Measurements from ENCODE around the gene POTEF. TPM values are rescaled to one million over a fixed set of nuclear protein-coding genes. Genes with fewer than 3 reads are reported as not detected.
"Not testable (repeated sequence)": the region's sequence is repeated elsewhere in the genome, so short reads cannot be mapped to it uniquely, and the experiment has no call there.

Gene POTEF
- total RNA-seq (2014; rRNA removed; shearing (Covaris generic)) (not detected in 2 replicates), polyA plus RNA-seq (2016; fragmentation: Nextera tagmentation; extraction: Ambion mirVana) (not detected in 2 replicates)

GRCh38 chr2:130129120-130129829 is at the start of gene POTEF:
POTEF (minus strand) TSS chr2:130129222; CDS start chr2:130120515, 8,707 bp downstream.
- H3K27me3 ChIP-seq (replicated peaks; ENCODE audit: insufficient read depth); H3K9ac ChIP-seq; H3K4me2 ChIP-seq (ENCODE audit: unreplicated experiment); H2AFZ ChIP-seq; H3K9me3 ChIP-seq (ENCODE audit: low read depth); in situ Hi-C loops (cut with MboI); H3K4me3 ChIP-seq; H3K27ac ChIP-seq; H3K9me2 ChIP-seq (ENCODE audit: insufficient read depth); H3K4me1 ChIP-seq (ENCODE audit: insufficient read depth); H3K79me2 ChIP-seq (ENCODE audit: insufficient read depth); H3K36me3 ChIP-seq (ENCODE audit: low read depth); H4K20me1 ChIP-seq (ENCODE audit: insufficient read depth); DNase-seq; H3F3A ChIP-seq (ENCODE audit: insufficient read depth): not testable (repeated sequence)
- 66 to 72% methylated on average over 19 to 24 of the region's 29 CpGs for WGBS, 2 experiments (ENCODE audit: low coverage in 1 of 2, low lambda C conversion rate in 2 of 2, missing lambda C conversion rate in 2 of 2)

DNA sequence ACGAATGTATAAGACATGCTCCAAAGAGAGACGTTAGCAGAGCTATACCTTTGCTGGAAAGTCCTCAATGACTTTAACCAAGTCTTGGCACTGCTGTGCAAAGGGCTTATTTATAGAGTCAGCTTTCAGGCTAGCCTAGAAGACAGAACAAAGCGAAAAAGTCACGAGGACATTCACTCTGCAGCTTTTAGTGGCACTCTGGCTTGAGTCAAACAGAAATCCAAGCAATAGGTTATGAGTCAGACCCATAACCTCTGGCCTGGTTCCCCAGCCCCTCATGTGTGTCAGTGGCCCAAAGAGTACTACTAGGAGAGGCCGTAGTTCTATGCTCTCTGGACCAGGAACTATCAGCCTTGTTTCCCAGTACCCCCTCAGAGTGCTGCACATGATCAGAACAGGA is 45.8 kb upstream of the POTEF start:
- peaks cover 54% of the 10 kb centered on the region for H3K79me2 ChIP-seq (ENCODE audit: insufficient read depth)
- H3K4me3 ChIP-seq; H2AFZ ChIP-seq; H3K4me1 ChIP-seq (ENCODE audit: insufficient read depth); H3K27me3 ChIP-seq (replicated peaks; ENCODE audit: insufficient read depth); DNase-seq; H3K4me2 ChIP-seq (ENCODE audit: unreplicated experiment); H4K20me1 ChIP-seq (ENCODE audit: insufficient read depth); in situ Hi-C loops (cut with MboI); H3F3A ChIP-seq (ENCODE audit: insufficient read depth); H3K9me3 ChIP-seq (ENCODE audit: low read depth); H3K9ac ChIP-seq; H3K27ac ChIP-seq; H3K9me2 ChIP-seq (ENCODE audit: insufficient read depth); H3K36me3 ChIP-seq (ENCODE audit: low read depth): not testable (repeated sequence)
- 72 to 76% methylated on average over 5 of the region's 5 CpGs for WGBS, 2 experiments (ENCODE audit: low coverage in 1 of 2, low lambda C conversion rate in 2 of 2, missing lambda C conversion rate in 2 of 2)

DNA sequence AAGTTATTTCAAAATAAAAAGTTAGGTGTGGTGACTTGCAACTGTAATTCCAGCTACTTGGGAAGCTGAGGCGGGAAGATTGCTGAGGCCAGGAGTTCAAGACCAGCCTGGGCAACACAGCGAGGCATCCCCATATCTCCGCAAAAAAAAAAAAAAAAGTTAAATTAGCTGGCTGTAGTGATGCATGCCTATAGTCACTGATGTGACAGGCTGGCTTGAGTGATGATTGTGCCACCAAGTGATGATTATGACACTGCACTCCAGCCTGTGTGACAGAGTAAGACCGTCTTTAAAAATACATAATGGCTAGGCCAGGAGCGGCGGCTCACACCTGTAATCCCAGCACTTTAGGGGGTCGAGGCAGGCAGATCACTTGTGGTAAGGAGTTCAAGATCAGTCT is 40.9 kb upstream of the POTEF start:
- in situ Hi-C loops (cut with MboI): no loop called here

DNA sequence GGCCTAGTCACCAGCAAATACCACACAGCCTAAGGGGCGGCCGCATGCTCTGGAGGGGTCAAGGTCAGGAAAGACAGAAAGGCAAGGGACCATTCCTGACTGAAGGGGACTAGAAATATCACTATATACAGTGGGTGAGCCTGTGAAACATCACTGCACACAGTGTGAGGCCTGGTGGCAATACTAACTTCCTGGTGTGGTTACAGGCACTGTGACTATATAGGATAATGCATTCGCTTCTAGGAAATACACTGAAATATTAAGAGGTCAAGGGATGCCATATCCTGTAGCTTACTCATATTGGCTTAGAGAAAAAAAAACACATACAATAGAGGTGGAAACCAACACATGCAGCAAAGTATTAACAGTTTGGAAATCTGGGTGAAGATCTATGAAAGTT is 40.1 kb upstream of the POTEF start:
- H3K36me3 ChIP-seq (ENCODE audit: low read depth): peaks cover 10% of the 10 kb centered on the region; the same call in 1 of the 2 replicates
- H3K4me3 ChIP-seq; H3F3A ChIP-seq (ENCODE audit: insufficient read depth); in situ Hi-C loops (cut with MboI); H3K9ac ChIP-seq; H3K27ac ChIP-seq; H3K9me2 ChIP-seq (ENCODE audit: insufficient read depth); H3K27me3 ChIP-seq (replicated peaks; ENCODE audit: insufficient read depth); H3K79me2 ChIP-seq (ENCODE audit: insufficient read depth); H3K4me1 ChIP-seq (ENCODE audit: insufficient read depth); H3K4me2 ChIP-seq (ENCODE audit: unreplicated experiment); DNase-seq; H4K20me1 ChIP-seq (ENCODE audit: insufficient read depth); H2AFZ ChIP-seq; H3K9me3 ChIP-seq (ENCODE audit: low read depth): not testable (repeated sequence)
- WGBS, 2 experiments (ENCODE audit: low coverage in 1 of 2, low lambda C conversion rate in 2 of 2, missing lambda C conversion rate in 2 of 2): 94 to 100% methylated on average over 3 of the region's 3 CpGs

More for the DNA sequence above, 40.9 kb upstream of the POTEF start:
- Histone ChIP-seq H3K27ac (no peak overlapping the region), H4K20me1 (ENCODE audit: insufficient read depth) (no peaks in the 10 kb centered on the region), H3K9me2 (ENCODE audit: insufficient read depth) (no peaks in the 10 kb centered on the region), H3K79me2 (ENCODE audit: insufficient read depth) (peaks cover 6% of the 10 kb centered on the region), H3K4me3 (no peak overlapping the region), H3K27me3 (replicated peaks; ENCODE audit: insufficient read depth) (no peaks in the 10 kb centered on the region), H3K4me1 (ENCODE audit: insufficient read depth) (no peaks in the 10 kb centered on the region), H2AFZ (no peak overlapping the region), H3K4me2 (ENCODE audit: unreplicated experiment) (no peak overlapping the region), H3K9ac (no peak overlapping the region), H3K36me3 (ENCODE audit: low read depth) (peaks cover 11% of the 10 kb centered on the region; the same call in 1 of the 2 replicates), H3F3A (ENCODE audit: insufficient read depth) (no peaks in the 10 kb centered on the region), H3K9me3 (ENCODE audit: low read depth) (no peaks in the 10 kb centered on the region)
- WGBS, 2 experiments (ENCODE audit: low coverage in 1 of 2, low lambda C conversion rate in 2 of 2, missing lambda C conversion rate in 2 of 2): 93 to 95% methylated on average over 7 of the region's 7 CpGs
- TF ChIP-seq EZH2 (IDR thresholded peaks at IDR 0.05; ENCODE audit: insufficient read depth, poor library complexity, severe bottlenecking) (no peak), EZH2phosphoT487 (IDR thresholded peaks at IDR 0.05; ENCODE audit: insufficient read depth, low read depth) (no peak)
- DNase-seq: no peak

GRCh38 chr2:130166611-130167010 is 37.6 kb upstream of the POTEF start:
- 60 to 61% methylated on average over 3 of the region's 3 CpGs for WGBS, 2 experiments (ENCODE audit: low coverage in 1 of 2, low lambda C conversion rate in 2 of 2, missing lambda C conversion rate in 2 of 2)
- H4K20me1 ChIP-seq (ENCODE audit: insufficient read depth); H3K9ac ChIP-seq; H3K27ac ChIP-seq; H3K4me1 ChIP-seq (ENCODE audit: insufficient read depth); H3K79me2 ChIP-seq (ENCODE audit: insufficient read depth); H3K4me3 ChIP-seq; H3K9me2 ChIP-seq (ENCODE audit: insufficient read depth); H2AFZ ChIP-seq; H3K9me3 ChIP-seq (ENCODE audit: low read depth); H3K4me2 ChIP-seq (ENCODE audit: unreplicated experiment); H3F3A ChIP-seq (ENCODE audit: insufficient read depth); DNase-seq; in situ Hi-C loops (cut with MboI); H3K27me3 ChIP-seq (replicated peaks; ENCODE audit: insufficient read depth): not testable (repeated sequence)
- peaks cover 14% of the 10 kb centered on the region; the same call in 1 of the 2 replicates for H3K36me3 ChIP-seq (ENCODE audit: low read depth)

Measured in GM23248 (cell line).